Panc1 (cell line): ENCODE measurements around the gene IGDCC3. TPM values are rescaled to one million over a fixed set of nuclear protein-coding genes. Genes with fewer than 3 reads are reported as not detected.

ENCODE experiments used
- ATAC-seq: fragments of 200-7000 bp; cut with Tn5 transposase; 2 replicates; pipeline ENCODE4 v1.9.1; 2020; ENCODE audit warnings: mild to moderate bottlenecking, moderate library complexity
- BruUV-seq: library from RNA; stranded (reverse); fragments of 400-500 nt; replicated peaks from 2 replicates; lab custom pipeline; 2021; lab: Mats Ljungman, UMichigan
- CTCF ChIA-PET: fragments of 300-600 bp; sonication (Branson Sonifier 250); formaldehyde crosslinking; loops from one replicate; lab custom pipeline; 2022; ENCODE audit warnings: antibody characterized with exemption; lab: Charles Lee
- POLR2A ChIA-PET: fragments of 300-600 bp; sonication (Branson Sonifier 250); formaldehyde crosslinking; loops from one replicate; lab custom pipeline; 2022; ENCODE audit warnings: antibody characterized with exemption; lab: Charles Lee
- DNase-seq: peaks from one replicate; pipeline ENCODE4 v3.0.0-alpha.2; 2010; ENCODE audit warnings: low read depth, low spot score
- H3K27ac ChIP-seq: 2 replicates; pipeline ENCODE4 v1.5.1; 2011; ENCODE audit warnings: mild to moderate bottlenecking, low read length, inconsistent platforms
- H3K27me3 ChIP-seq: fragments of 200-500 bp; sonication (Bioruptor generic); 2 replicates; pipeline ENCODE4 v1.6.0; 2014; ENCODE audit warnings: low read length, inconsistent platforms; ENCODE audit not compliant: control insufficient read depth, insufficient read depth
- H3K36me3 ChIP-seq: fragments of 200-500 bp; sonication (Bioruptor generic); 2 replicates; pipeline ENCODE4 v1.5.1; 2014; ENCODE audit warnings: inconsistent platforms, mild to moderate bottlenecking, low read length, moderate library complexity; ENCODE audit not compliant: control insufficient read depth, insufficient read depth
- H3K4me1 ChIP-seq: 2 replicates; pipeline ENCODE4 v1.5.1; 2011; ENCODE audit warnings: inconsistent platforms, mild to moderate bottlenecking, low read length, moderate library complexity; ENCODE audit not compliant: control insufficient read depth, insufficient read depth
- H3K4me3 ChIP-seq, 2 experiments: 2 replicates each; pipeline ENCODE4 v1.5.1; 2011 to 2012; ENCODE audit warnings: low read depth in 2 of 2, low read length in 2 of 2, mild to moderate bottlenecking in 2 of 2, inconsistent platforms in 1 of 2, moderate library complexity in 1 of 2
- H3K9me3 ChIP-seq: fragments of 200-500 bp; sonication (Bioruptor generic); 2 replicates; pipeline ENCODE4 v1.5.1; 2014; ENCODE audit warnings: low read depth, mild to moderate bottlenecking, inconsistent platforms, low read length, moderate library complexity; ENCODE audit not compliant: control insufficient read depth, insufficient read depth
- CTCF ChIP-seq: fragments of 450-650 bp; IDR thresholded peaks from 2 replicates; pipeline ENCODE4 v1.5.1; 2017; ENCODE audit warnings: mild to moderate bottlenecking
- POLR2AphosphoS5 ChIP-seq: IDR thresholded peaks from 2 replicates; pipeline ENCODE4 v1.6.1; 2012; ENCODE audit warnings: mild to moderate bottlenecking, low read depth, low read length, moderate library complexity
- REST ChIP-seq, 2 experiments: IDR thresholded peaks; 2 replicates each; pipeline ENCODE4 v1.6.1; 2011 to 2012; ENCODE audit warnings: low read depth in 2 of 2, control low read depth in 1 of 2, low read length in 1 of 2, mild to moderate bottlenecking in 1 of 2, moderate library complexity in 1 of 2; ENCODE audit not compliant: insufficient read depth in 1 of 2
- SIN3A ChIP-seq: IDR thresholded peaks from 2 replicates; pipeline ENCODE4 v1.6.1; 2012; ENCODE audit warnings: low read depth, mild to moderate bottlenecking, low read length, moderate library complexity, borderline replicate concordance; ENCODE audit not compliant: insufficient read depth
- TCF7L2 ChIP-seq: IDR thresholded peaks from 2 replicates; pipeline ENCODE4 v1.6.1; 2011; ENCODE audit warnings: mild to moderate bottlenecking, low read depth, low read length, inconsistent platforms
- in situ Hi-C: cut with HindIII; loops from 2 replicates; pipeline ENCODE4 v1.10.0; 2016; ENCODE audit warnings: low sequenced_read_pairs, low pct_unique_long_range_greater_than_20kb
- intact Hi-C: fragments of 100-400 bp; cut with micrococcal nuclease; formaldehyde crosslinking; loops from one replicate; pipeline ENCODE4 v1.10.0; 2022; ENCODE audit not compliant: unreplicated experiment
- total RNA-seq: library from RNA; stranded (reverse); gene quantifications from one replicate; pipeline ENCODE4 v1.2.1, GENCODE V29; 2021; ENCODE audit not compliant: unreplicated experiment

Gene IGDCC3
- total RNA-seq, 1 experiment from 2014 or later: 0.18 TPM

- ATAC-seq (no peak), DNase-seq (no peak)
- POLR2A ChIA-PET: no interaction called here
- Histone ChIP-seq H3K27me3 (0 out of 2 replicates have a peak, but pooled peaks cover 3% of the 10 kb centered on the region), H3K27ac (no peak overlapping the region), H3K36me3 (no peaks in the 10 kb centered on the region), H3K9me3 (no peaks in the 10 kb centered on the region), H3K4me1 (peaks cover 4% of the 10 kb centered on the region; the same call in 1 of the 2 replicates), H3K4me3 (no peak overlapping the region)
- BruUV-seq: no TSS peak
- CTCF ChIA-PET: no interaction called here
- no peak for TF ChIP-seq REST (IDR thresholded peaks at IDR 0.05; ENCODE audit: insufficient read depth in 1 of 2, low read depth in 2 of 2, low read length in 1 of 2)
- TF ChIP-seq CTCF: no peak
- no peak for TF ChIP-seq POLR2AphosphoS5
- no peak for TF ChIP-seq SIN3A
- no peak for TF ChIP-seq TCF7L2
- intact Hi-C loops (no loop called here), in situ Hi-C loops (no loop called here)
Observed at GRCh38 chr15:65396283-65396964, 18.6 kb upstream of the IGDCC3 start.

- Histone ChIP-seq H3K27me3 (0 out of 2 replicates have a peak, but pooled peaks cover 3% of the 10 kb centered on the region), H3K9me3 (no peaks in the 10 kb centered on the region), H3K4me1 (no peaks in the 10 kb centered on the region), H3K36me3 (no peaks in the 10 kb centered on the region), H3K27ac (no peak overlapping the region), H3K4me3 (no peak overlapping the region)
- intact Hi-C loops: no loop called here
- BruUV-seq: no TSS peak
- TF ChIP-seq POLR2AphosphoS5: no peak
- ATAC-seq (no peak), DNase-seq (no peak)
- in situ Hi-C loops: no loop called here
- POLR2A ChIA-PET: no interaction called here
- CTCF ChIA-PET: no interaction called here
Observed at GRCh38 chr15:65395567-65396202, 17.9 kb upstream of the IGDCC3 start.

DNA sequence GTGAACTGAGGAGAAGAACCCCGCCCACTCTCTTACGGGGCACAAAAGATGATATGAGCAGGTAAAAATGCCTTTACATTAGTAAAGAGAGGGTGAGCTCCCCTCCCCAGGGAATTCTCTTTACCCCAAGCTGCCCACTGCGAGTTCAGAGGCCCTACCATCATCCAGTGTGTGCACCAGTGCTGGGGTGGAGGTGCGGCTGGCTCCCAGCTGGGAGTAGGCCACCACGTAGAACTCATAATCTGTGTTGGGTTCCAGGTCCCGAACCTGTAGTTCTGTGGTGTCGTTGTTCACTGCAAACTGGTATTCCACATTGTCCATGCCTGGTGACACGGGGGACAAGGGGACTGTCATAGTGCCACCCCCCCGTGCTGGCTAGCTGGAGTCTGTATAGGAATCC, 17.1 kb upstream of the IGDCC3 start:
- no peak overlapping the region for H3K27ac ChIP-seq
- BruUV-seq: no TSS peak
- H3K9me3 ChIP-seq: no peaks in the 10 kb centered on the region
- H3K4me3 ChIP-seq: no peak overlapping the region
- ATAC-seq (no peak), DNase-seq (no peak)
- intact Hi-C loops: no loop called here
- TF ChIP-seq REST (IDR thresholded peaks at IDR 0.05; ENCODE audit: insufficient read depth in 1 of 2, low read depth in 2 of 2, low read length in 1 of 2) (no peak), CTCF (no peak), TCF7L2 (no peak), POLR2AphosphoS5 (no peak), SIN3A (no peak)
- ChIA-PET POLR2A (no interaction called here), CTCF (interaction anchor here (0.6 to 0.9 kb wide), 2 partner anchors 71 to 76 kb away, joined by 3 to 7 read pairs; no protein-coding TSS in a partner anchor)
- in situ Hi-C loops: no loop called here
- no peaks in the 10 kb centered on the region for H3K36me3 ChIP-seq
- H3K4me1 ChIP-seq: no peaks in the 10 kb centered on the region
- 0 out of 2 replicates have a peak, but pooled peaks cover 3% of the 10 kb centered on the region for H3K27me3 ChIP-seq
